Hepatocyte (in vitro differentiated cells): ENCODE measurements around the gene CLCF1. TPM values are rescaled to one million over a fixed set of nuclear protein-coding genes. Genes with fewer than 3 reads are reported as not detected.
A peak's percentile ranks its signal among the peaks of the same experiment; 100 is the strongest.

Source experiments
- DNase-seq: peaks from one replicate; pipeline ENCODE4 v3.0.0-alpha.2; 2016; ENCODE audit warnings: low spot score
- H2AFZ ChIP-seq: fragments of 200-600 bp; sonication (generic); 2 replicates; pipeline ENCODE4 v1.6.0; 2016; ENCODE audit warnings: antibody characterized with exemption, mild to moderate bottlenecking
- H3K27ac ChIP-seq: fragments of 200-600 bp; sonication (generic); 2 replicates; pipeline ENCODE4 v1.5.1; 2016; ENCODE audit warnings: mild to moderate bottlenecking
- H3K27me3 ChIP-seq: fragments of 200-600 bp; sonication (generic); 2 replicates; pipeline ENCODE4 v1.6.1; 2016
- H3K36me3 ChIP-seq: fragments of 200-600 bp; sonication (generic); replicated peaks from 2 replicates; pipeline ENCODE4 v1.5.1; 2016; ENCODE audit warnings: low read depth; ENCODE audit not compliant: insufficient read depth
- H3K4me1 ChIP-seq: fragments of 200-600 bp; sonication (generic); 2 replicates; pipeline ENCODE4 v1.5.1; 2016; ENCODE audit warnings: mild to moderate bottlenecking, moderate library complexity; ENCODE audit not compliant: insufficient read depth
- H3K4me2 ChIP-seq: fragments of 200-600 bp; sonication (generic); 2 replicates; pipeline ENCODE4 v1.6.0; 2016
- H3K4me3 ChIP-seq: fragments of 200-600 bp; sonication (generic); 2 replicates; pipeline ENCODE4 v1.5.1; 2016; ENCODE audit warnings: mild to moderate bottlenecking
- H3K79me2 ChIP-seq: fragments of 200-600 bp; sonication (generic); 2 replicates; pipeline ENCODE4 v1.6.0; 2017; ENCODE audit warnings: mild to moderate bottlenecking
- H3K9me2 ChIP-seq: fragments of 200-600 bp; sonication (generic); replicated peaks from 2 replicates; pipeline ENCODE4 v1.6.0; 2017; ENCODE audit warnings: mild to moderate bottlenecking; ENCODE audit not compliant: insufficient read depth
- H3K9me3 ChIP-seq: fragments of 200-600 bp; sonication (generic); 2 replicates; pipeline ENCODE4 v1.5.1; 2016; ENCODE audit warnings: low read depth, mild to moderate bottlenecking
- H4K20me1 ChIP-seq: fragments of 200-600 bp; sonication (generic); 2 replicates; pipeline ENCODE4 v1.6.0; 2016; ENCODE audit warnings: mild to moderate bottlenecking; ENCODE audit not compliant: insufficient read depth, poor library complexity, severe bottlenecking
- CTCF ChIP-seq: fragments of 200-600 bp; sonication (generic); IDR thresholded peaks from 2 replicates; pipeline ENCODE4 v1.5.1; 2016; ENCODE audit warnings: antibody characterized with exemption, mild to moderate bottlenecking; ENCODE audit not compliant: poor library complexity
- EZH2 ChIP-seq: fragments of 200-600 bp; sonication (generic); IDR thresholded peaks from 2 replicates; pipeline ENCODE4 v1.6.1; 2016; ENCODE audit warnings: antibody characterized with exemption, mild to moderate bottlenecking, borderline replicate concordance
- EZH2phosphoT487 ChIP-seq: fragments of 200-600 bp; sonication (generic); IDR thresholded peaks from one replicate; pipeline ENCODE4 v1.6.1; 2018; ENCODE audit warnings: antibody characterized with exemption, mild to moderate bottlenecking, low read depth, moderate library complexity; ENCODE audit not compliant: unreplicated experiment, severe bottlenecking
- WGBS: methylation state at CpG from one replicate; pipeline ENCODE4 v1.1.6; 2016; ENCODE audit warnings: low lambda C conversion rate; ENCODE audit errors: missing lambda C conversion rate; 5-methylcytosine and 5-hydroxymethylcytosine counted together
- polyA plus RNA-seq: library from polyadenylated mRNA; unstranded; fragments of >200 nt; fragmentation: Nextera tagmentation; extraction: Ambion mirVana; gene quantifications from 2 replicates; pipeline ENCODE4 v1.2.1, GENCODE V29; 2016
- total RNA-seq: library from RNA; depleted of rRNA; stranded (reverse); fragments of >200 nt; gene quantifications from 2 replicates; pipeline ENCODE4 v1.2.3, GENCODE V29; 2014

The CLCF1 gene
- total and polyA plus RNA-seq, 2 experiments from 2014 or later = 9.4 to 13.2 TPM

- DNase-seq = peak; percentile 99
- Histone ChIP-seq H3K4me1 (peaks cover 8% of the 10 kb centered on the region), H3K9me2 (no peaks in the 10 kb centered on the region), H3K79me2 (no peaks in the 10 kb centered on the region), H3K36me3 (no peaks in the 10 kb centered on the region), H3K4me2 (peak overlapping the region; percentile 94), H4K20me1 (no peaks in the 10 kb centered on the region), H3K27ac (peak overlapping the region; percentile 92), H2AFZ (peak overlapping the region; percentile 67), H3K27me3 (no peaks in the 10 kb centered on the region), H3K9me3 (no peaks in the 10 kb centered on the region), H3K4me3 (peak overlapping the region; percentile 81)
- 1% methylated on average over 65 of the region's 97 CpGs for WGBS
- TF ChIP-seq EZH2phosphoT487 (no peak), CTCF (no peak), EZH2 (no peak)
These were observed 47.4 kb upstream of the CLCF1 start for GRCh38 chr11:67420646-67421429.

GRCh38 chr11:67420147-67420645 is 46.8 kb upstream of the CLCF1 start:
- 57% methylated on average over 10 of the region's 15 CpGs for WGBS
- Histone ChIP-seq H3K4me2 (peak overlapping the region; percentile 94), H2AFZ (no peak overlapping the region), H3K9me3 (no peaks in the 10 kb centered on the region), H3K36me3 (no peaks in the 10 kb centered on the region), H3K4me3 (peak overlapping the region; percentile 81), H3K9me2 (no peaks in the 10 kb centered on the region), H3K27me3 (no peaks in the 10 kb centered on the region), H3K27ac (peak overlapping the region; percentile 92), H4K20me1 (no peaks in the 10 kb centered on the region), H3K79me2 (no peaks in the 10 kb centered on the region), H3K4me1 (peaks cover 10% of the 10 kb centered on the region)
- TF ChIP-seq EZH2phosphoT487 = no peak
- TF ChIP-seq EZH2 = no peak
- no peak for TF ChIP-seq CTCF
- no peak for DNase-seq

GRCh38 chr11:67419325-67420049 is 46.1 kb upstream of the CLCF1 start:
- Histone ChIP-seq H3K4me2 (peak overlapping the region; percentile 94), H3K4me1 (peaks cover 14% of the 10 kb centered on the region), H4K20me1 (no peaks in the 10 kb centered on the region), H2AFZ (no peak overlapping the region), H3K9me3 (no peaks in the 10 kb centered on the region), H3K79me2 (no peaks in the 10 kb centered on the region), H3K27ac (no peak overlapping the region), H3K36me3 (no peaks in the 10 kb centered on the region), H3K4me3 (no peak overlapping the region), H3K9me2 (no peaks in the 10 kb centered on the region), H3K27me3 (no peaks in the 10 kb centered on the region)
- TF ChIP-seq EZH2phosphoT487 = no peak
- TF ChIP-seq EZH2 = no peak
- TF ChIP-seq CTCF = no peak
- 94% methylated on average over 21 of the region's 21 CpGs for WGBS
- no peak for DNase-seq
